ENCODE measurements around the gene UQCC5. TPM values are rescaled to one million over a fixed set of nuclear protein-coding genes. Genes with fewer than 3 reads are reported as not detected.
"Not testable (repeated sequence)": the region's sequence is repeated elsewhere in the genome, so short reads cannot be mapped to it uniquely, and the experiment has no call there.

UQCC5 gene
- total and polyA plus RNA-seq, 2 donors = 5.7 to 38.4 TPM

DNA sequence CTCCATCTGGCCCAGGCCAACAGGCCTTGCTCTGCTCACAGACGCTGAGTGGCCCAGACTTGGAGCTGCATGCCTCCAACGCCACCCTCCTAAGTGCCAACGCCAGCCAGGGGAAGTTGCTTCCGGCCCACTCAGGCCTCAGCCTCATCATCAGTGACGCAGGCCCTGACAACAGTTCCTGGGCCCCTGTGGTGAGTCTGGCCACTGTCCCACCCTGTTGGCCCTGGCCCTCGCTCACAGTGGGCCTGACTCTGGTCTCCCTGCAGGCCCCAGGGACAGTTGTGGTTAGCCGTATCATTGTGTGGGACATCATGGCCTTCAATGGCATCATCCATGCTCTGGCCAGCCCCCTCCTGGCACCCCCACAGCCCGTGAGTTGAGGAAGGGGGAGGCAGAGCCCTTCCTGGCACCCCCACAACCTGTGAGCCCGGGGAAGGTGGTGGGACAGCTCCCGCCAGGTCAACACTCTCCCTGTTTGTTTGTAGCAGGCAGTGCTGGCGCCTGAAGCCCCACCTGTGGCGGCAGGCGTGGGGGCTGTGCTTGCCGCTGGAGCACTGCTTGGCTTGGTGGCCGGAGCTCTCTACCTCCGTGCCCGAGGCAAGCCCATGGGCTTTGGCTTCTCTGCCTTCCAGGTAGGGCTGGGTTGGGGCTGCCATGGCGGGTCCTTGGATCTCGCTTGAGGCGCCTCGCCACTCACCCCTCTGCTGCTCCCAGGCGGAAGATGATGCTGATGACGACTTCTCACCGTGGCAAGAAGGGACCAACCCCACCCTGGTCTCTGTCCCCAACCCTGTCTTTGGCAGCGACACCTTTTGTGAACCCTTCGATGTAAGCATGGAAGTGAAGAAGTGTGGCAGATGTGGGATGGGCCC lies 12.8 kb upstream of the UQCC5 start:
- Histone ChIP-seq H3K36me3 (ENCODE audit: insufficient read depth) (peaks cover 3% of the 10 kb centered on the region), H3K27ac (ENCODE audit: low read depth) (no peak overlapping the region), H3K4me1 (ENCODE audit: insufficient read depth) (no peaks in the 10 kb centered on the region), H3K4me3 (ENCODE audit: low read depth, low read length) (no peak overlapping the region)
- 90% methylated on average over 26 of the region's 26 CpGs for WGBS
- DNase-seq (ENCODE audit: extremely low spot score) = no peak

DNA sequence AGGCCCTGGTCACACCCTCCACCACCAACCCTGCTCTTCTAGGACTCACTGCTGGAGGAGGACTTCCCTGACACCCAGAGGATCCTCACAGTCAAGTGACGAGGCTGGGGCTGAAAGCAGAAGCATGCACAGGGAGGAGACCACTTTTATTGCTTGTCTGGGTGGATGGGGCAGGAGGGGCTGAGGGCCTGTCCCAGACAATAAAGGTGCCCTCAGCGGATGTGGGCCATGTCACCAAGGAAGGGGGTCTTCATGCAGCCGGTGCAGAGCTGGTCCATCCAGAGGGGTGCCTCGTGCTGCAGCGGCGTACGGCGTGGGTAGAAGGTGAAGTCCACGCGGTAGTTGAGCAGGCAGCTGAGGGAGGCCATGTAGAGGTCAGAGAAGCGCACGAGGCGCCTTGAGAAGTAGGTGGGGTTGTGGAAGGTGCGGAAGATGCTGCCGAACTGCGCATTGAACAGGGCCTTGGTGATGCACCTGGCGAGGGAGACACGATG lies 12.1 kb upstream of the UQCC5 start:
- Histone ChIP-seq H3K36me3 (ENCODE audit: insufficient read depth) (peaks cover 3% of the 10 kb centered on the region), H3K4me1 (ENCODE audit: insufficient read depth) (no peaks in the 10 kb centered on the region), H3K27ac (ENCODE audit: low read depth) (no peak overlapping the region), H3K4me3 (ENCODE audit: low read depth, low read length) (no peak overlapping the region)
- DNase-seq (ENCODE audit: extremely low spot score) = no peak
- 92% methylated on average over 18 of the region's 18 CpGs for WGBS

- H3K4me3 ChIP-seq (ENCODE audit: low read depth, low read length) = no peak overlapping the region
Observed at GRCh38 chr3:52524752-52525679, 11.4 kb upstream of the UQCC5 start.

GRCh38 chr3:52525680-52526561 lies 10.5 kb upstream of the UQCC5 start:
- no peak overlapping the region for H3K27ac ChIP-seq (ENCODE audit: low read depth)
- 83% methylated on average over 9 of the region's 9 CpGs for WGBS
- H3K36me3 ChIP-seq (ENCODE audit: insufficient read depth) = peaks cover 3% of the 10 kb centered on the region
- DNase-seq (ENCODE audit: extremely low spot score) = no peak
- H3K4me1 ChIP-seq (ENCODE audit: insufficient read depth) = no peaks in the 10 kb centered on the region
- no peak overlapping the region for H3K4me3 ChIP-seq (ENCODE audit: low read depth, low read length)

More at GRCh38 chr3:52524752-52525679, 11.4 kb upstream of the UQCC5 start:
- H3K36me3 ChIP-seq (ENCODE audit: insufficient read depth) = peaks cover 3% of the 10 kb centered on the region
- H3K27ac ChIP-seq (ENCODE audit: low read depth) = no peak overlapping the region
- 70% methylated on average over 34 of the region's 34 CpGs for WGBS
- no peak for DNase-seq (ENCODE audit: extremely low spot score)
- no peaks in the 10 kb centered on the region for H3K4me1 ChIP-seq (ENCODE audit: insufficient read depth)

- not testable (repeated sequence) for DNase-seq (ENCODE audit: extremely low spot score); H3K36me3 ChIP-seq (ENCODE audit: insufficient read depth); H3K4me1 ChIP-seq (ENCODE audit: insufficient read depth); H3K27ac ChIP-seq (ENCODE audit: low read depth); H3K4me3 ChIP-seq (ENCODE audit: low read depth, low read length)
- 93% methylated on average over 5 of the region's 5 CpGs for WGBS
Observed at GRCh38 chr3:52526671-52527038, 9.8 kb upstream of the UQCC5 start.

- 91% methylated on average over 14 of the region's 14 CpGs for WGBS
- no peak for DNase-seq (ENCODE audit: extremely low spot score)
- no peak overlapping the region for H3K27ac ChIP-seq (ENCODE audit: low read depth)
Observed at GRCh38 chr3:52527039-52527731, 9.2 kb upstream of the UQCC5 start.

GRCh38 chr3:52527732-52528585 lies 8.4 kb upstream of the UQCC5 start:
- peaks cover 3% of the 10 kb centered on the region for H3K36me3 ChIP-seq (ENCODE audit: insufficient read depth)
- H3K4me1 ChIP-seq (ENCODE audit: insufficient read depth) = no peaks in the 10 kb centered on the region
- no peak overlapping the region for H3K27ac ChIP-seq (ENCODE audit: low read depth)
- H3K4me3 ChIP-seq (ENCODE audit: low read depth, low read length) = no peak overlapping the region
- WGBS = 83% methylated on average over 18 of the region's 18 CpGs
- DNase-seq (ENCODE audit: extremely low spot score) = no peak

More at GRCh38 chr3:52527039-52527731, 9.2 kb upstream of the UQCC5 start:
- Histone ChIP-seq H3K4me3 (ENCODE audit: low read depth, low read length) (no peak overlapping the region), H3K36me3 (ENCODE audit: insufficient read depth) (peaks cover 3% of the 10 kb centered on the region), H3K4me1 (ENCODE audit: insufficient read depth) (no peaks in the 10 kb centered on the region)

DNA sequence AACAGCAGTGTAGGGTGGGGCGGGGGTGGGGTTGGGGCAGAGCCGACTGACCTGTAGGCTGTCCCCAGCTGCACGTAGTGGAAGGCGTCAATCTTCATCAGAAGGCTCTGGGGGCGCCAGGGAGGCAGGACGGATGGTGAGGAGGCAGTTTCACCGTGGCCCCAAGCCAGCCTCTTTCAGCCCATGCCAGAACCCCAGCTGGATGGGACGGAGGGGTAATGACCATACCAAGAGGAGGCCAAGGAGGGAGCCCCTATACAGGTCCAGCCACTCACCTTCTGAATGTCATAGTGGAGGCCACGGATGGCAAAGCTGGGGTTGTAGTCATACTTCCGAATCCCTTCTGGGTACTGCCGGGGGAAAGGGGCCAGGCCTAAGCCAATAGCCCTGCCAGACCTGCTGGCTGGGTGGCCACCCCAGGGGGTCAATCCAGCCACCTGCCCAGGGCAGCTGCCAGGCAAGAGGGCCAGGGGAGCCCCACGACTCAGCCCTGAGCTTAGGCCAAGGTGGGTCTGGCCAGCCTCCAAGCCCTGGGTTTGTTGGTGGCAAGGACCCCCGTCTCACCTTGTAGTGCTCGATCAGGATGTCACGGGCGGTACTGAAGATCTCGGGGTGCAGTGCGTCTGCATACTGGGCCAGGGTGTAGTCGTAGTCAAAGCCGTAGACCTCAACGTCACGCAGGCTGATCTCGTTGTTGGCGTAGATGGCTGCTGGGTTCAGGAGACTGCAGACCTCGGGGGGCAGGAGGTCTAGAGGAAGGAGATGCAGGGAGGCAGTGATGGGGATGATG lies 7.6 kb upstream of the UQCC5 start:
- H3K4me1 ChIP-seq (ENCODE audit: insufficient read depth) = no peaks in the 10 kb centered on the region
- H3K36me3 ChIP-seq (ENCODE audit: insufficient read depth) = peaks cover 2% of the 10 kb centered on the region
- 91% methylated on average over 25 of the region's 25 CpGs for WGBS
- no peak overlapping the region for H3K4me3 ChIP-seq (ENCODE audit: low read depth, low read length)
- no peak overlapping the region for H3K27ac ChIP-seq (ENCODE audit: low read depth)
- no peak for DNase-seq (ENCODE audit: extremely low spot score)

DNA sequence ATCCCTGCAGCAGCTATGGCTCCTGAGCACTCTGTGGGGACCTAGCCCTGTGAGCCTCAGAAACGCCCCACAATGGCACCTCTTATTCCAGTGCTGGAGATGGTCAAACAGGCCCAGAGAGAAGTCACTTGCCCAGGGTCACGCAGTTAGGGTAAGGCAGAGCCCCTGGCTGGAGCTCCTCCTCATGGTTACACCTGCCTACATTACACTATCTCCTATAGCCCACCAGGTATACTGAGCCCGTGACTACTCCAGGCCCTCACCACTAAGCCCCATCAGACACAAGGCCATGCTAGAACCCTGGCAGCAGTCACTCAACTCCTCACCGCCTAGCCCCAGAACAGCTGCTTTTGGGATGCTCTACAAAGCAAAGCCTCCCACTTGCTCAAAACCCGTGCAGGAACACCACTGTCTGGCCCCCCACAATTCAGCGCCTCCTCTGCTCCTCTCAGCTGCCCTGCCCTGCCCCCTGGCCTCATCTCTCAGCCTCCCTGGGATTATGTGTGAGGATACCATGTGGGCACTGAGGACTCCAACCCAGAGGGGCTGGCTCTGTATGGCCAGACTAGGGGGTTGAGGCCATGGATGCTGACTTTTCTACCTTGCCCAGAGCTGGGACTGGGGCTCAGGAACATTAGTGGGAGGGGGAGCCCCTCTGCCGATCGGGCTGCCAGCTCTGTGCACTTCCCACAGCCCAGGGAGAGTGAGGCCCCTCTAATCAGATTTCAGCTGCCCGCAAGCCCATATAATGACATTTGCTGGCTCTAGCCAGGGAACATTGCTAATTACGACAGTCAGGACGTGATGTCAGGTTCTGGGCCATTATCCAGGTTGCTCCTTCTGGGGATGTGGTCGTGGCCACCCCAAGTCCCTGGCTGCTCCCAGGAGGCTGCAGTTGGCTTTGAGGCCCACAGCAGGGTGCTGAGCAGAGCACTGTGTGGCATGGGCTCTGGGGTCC lies 6.8 kb upstream of the UQCC5 start:
- no peaks in the 10 kb centered on the region for H3K4me1 ChIP-seq (ENCODE audit: insufficient read depth)
- no peaks in the 10 kb centered on the region for H3K36me3 ChIP-seq (ENCODE audit: insufficient read depth)
- no peak for DNase-seq (ENCODE audit: extremely low spot score)
- WGBS = 63% methylated on average over 12 of the region's 12 CpGs
- H3K4me3 ChIP-seq (ENCODE audit: low read depth, low read length) = no peak overlapping the region
- no peak overlapping the region for H3K27ac ChIP-seq (ENCODE audit: low read depth)

GRCh38 chr3:52530918-52531826 lies 5.2 kb upstream of the UQCC5 start:
- no peaks in the 10 kb centered on the region for H3K4me1 ChIP-seq (ENCODE audit: insufficient read depth)
- WGBS = 77% methylated on average over 10 of the region's 10 CpGs

More at GRCh38 chr3:52530918-52531826, 5.2 kb upstream of the UQCC5 start:
- DNase-seq (ENCODE audit: extremely low spot score) = no peak
- Histone ChIP-seq H3K27ac (ENCODE audit: low read depth) (no peak overlapping the region), H3K4me3 (ENCODE audit: low read depth, low read length) (no peak overlapping the region), H3K36me3 (ENCODE audit: insufficient read depth) (no peaks in the 10 kb centered on the region)

All from urinary bladder (tissue), 4 donors.